Measurements from ENCODE around the gene C8G.

C8G gene

DNA sequence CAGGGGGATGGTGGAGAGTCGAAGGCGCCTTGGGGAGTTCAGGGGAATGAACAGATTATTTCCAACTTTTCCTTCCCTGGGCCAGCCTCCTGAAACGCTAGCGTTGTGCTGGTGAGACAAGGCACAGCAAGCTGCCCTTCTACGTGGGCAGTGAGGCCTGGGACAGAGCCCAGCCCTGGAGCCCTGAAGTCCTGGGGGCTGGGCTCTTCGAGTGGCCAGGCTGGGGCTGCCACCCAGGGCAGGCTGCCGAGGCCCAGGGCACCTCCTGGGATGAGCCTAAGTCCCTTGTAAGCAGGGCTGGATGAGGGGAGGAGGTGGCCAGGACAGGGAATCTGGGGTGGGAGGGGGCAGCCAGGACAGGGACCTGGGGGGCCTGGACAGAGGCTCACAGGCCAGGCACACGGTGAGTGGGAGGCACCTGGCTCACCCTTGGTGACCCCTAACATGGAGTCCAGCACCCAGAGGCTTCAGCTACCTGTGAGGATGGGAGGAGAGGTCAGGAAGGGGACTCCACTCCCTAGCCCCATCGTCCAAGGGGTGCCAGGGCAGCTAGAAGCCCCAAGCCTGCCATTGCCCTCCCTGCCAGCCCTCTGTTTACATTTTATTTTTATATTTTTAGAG is 5.7 kb downstream of the C8G start:
- H3K9ac ChIP-seq (ENCODE audit: low read depth, low read length): peak overlapping the region; percentile 58
- H3K4me3 ChIP-seq (ENCODE audit: low read depth, low read length): peak overlapping the region; percentile 62
- H3K36me3 ChIP-seq (ENCODE audit: control insufficient read depth, insufficient read depth, low read length): no peaks in the 10 kb centered on the region
- H3K9me3 ChIP-seq (ENCODE audit: control insufficient read depth, insufficient read depth, low read length): no peaks in the 10 kb centered on the region
- no peaks in the 10 kb centered on the region for H3K27me3 ChIP-seq (ENCODE audit: control insufficient read depth, insufficient read depth, low read length)
- H3K27ac ChIP-seq (ENCODE audit: low read depth, low read length): peak overlapping the region; percentile 70
- H3K4me1 ChIP-seq (ENCODE audit: control insufficient read depth, insufficient read depth, low read length): peaks cover 12% of the 10 kb centered on the region

- no peak within 1 kb of the TSS for H3K4me3 ChIP-seq (ENCODE audit: low read depth, low read length)
- no peaks in the 10 kb centered on the region for H3K27me3 ChIP-seq (ENCODE audit: control insufficient read depth, insufficient read depth, low read length)
- no peaks in the 10 kb centered on the region for H3K9me3 ChIP-seq (ENCODE audit: control insufficient read depth, insufficient read depth, low read length)
- H3K4me1 ChIP-seq (ENCODE audit: control insufficient read depth, insufficient read depth, low read length): peaks cover 12% of the 10 kb centered on the region
- H3K27ac ChIP-seq (ENCODE audit: low read depth, low read length): no peak within 1 kb of the TSS
- H3K9ac ChIP-seq (ENCODE audit: low read depth, low read length): no peak within 1 kb of the TSS
- H3K36me3 ChIP-seq (ENCODE audit: control insufficient read depth, insufficient read depth, low read length): no peaks in the 10 kb centered on the region
These were observed 6.7 kb downstream of the C8G start, which contains the start of gene LCN12 for GRCh38 chr9:136951541-136952320. LCN12 (plus strand) TSS chr9:136952273; CDS start chr9:136952328, 55 bp downstream.

DNA sequence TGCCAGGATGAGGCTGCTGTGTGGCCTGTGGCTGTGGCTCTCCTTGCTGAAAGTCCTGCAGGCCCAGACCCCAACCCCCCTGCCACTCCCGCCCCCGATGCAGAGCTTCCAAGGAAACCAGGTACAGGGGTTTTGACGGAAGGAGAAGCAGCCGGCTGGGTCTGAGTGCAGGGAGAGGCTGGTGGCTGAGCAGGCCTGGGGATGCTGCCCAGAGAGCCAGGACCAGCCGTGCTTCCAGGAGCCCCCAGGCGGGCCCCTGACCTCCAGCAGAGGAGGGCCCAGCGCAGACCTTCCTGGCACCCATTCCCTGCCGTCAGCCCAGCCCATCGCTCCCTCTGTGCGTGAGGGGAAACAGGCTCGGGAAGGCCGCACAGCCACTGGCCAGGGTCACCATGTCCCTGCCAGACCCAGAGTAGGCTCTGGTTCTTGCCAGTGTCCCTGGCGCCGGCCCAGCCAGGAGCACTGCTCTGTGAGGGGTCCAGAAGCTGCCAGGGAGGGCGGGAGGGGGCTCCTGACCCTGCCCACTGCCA is 7.3 kb downstream of the C8G start:
- no peak overlapping the region for H3K9ac ChIP-seq (ENCODE audit: low read depth, low read length)

DNA sequence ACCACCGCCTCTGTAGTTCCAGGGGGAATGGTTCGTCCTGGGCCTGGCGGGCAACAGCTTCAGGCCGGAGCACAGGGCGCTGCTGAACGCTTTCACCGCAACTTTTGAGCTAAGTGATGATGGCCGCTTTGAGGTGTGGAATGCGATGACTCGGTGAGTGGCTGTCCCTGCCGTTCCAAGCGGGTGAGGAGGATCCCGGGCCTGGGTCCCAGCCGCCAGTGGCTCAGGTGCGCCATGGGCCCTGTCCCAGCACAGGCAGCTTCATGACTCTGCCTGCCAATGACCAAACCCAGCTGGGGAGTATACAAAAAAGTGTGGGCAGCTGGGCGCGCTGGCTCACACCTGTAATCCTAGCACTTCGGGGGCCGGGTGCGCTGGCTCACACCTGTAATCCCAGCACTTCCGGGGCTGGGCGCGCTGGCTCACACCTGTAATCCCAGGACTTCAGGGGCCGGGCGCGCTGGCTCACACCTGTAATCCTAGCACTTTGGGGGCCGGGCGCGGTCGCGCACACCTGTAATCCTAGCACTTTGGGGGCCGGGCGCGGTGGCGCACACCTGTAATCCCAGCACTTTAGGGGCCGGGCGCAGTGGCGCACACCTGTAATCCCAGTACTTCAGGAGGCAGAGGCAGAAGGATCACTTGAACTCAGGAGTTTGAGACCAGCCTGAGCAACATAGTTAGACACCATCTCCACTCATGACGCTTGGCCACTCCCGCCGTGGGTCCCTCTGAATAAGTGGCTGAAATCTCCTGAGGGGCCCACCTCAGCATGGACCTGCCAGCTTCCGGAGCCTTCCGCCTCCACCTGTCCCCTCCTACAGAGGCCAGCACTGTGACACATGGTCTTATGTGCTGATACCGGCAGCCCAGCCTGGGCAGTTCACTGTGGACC is 8.1 kb downstream of the C8G start:
- no peak overlapping the region for H3K27ac ChIP-seq (ENCODE audit: low read depth, low read length)
- no peaks in the 10 kb centered on the region for H3K36me3 ChIP-seq (ENCODE audit: control insufficient read depth, insufficient read depth, low read length)
- H3K4me1 ChIP-seq (ENCODE audit: control insufficient read depth, insufficient read depth, low read length): peaks cover 7% of the 10 kb centered on the region
- no peaks in the 10 kb centered on the region for H3K9me3 ChIP-seq (ENCODE audit: control insufficient read depth, insufficient read depth, low read length)
- H3K9ac ChIP-seq (ENCODE audit: low read depth, low read length): no peak overlapping the region
- no peaks in the 10 kb centered on the region for H3K27me3 ChIP-seq (ENCODE audit: control insufficient read depth, insufficient read depth, low read length)
- H3K4me3 ChIP-seq (ENCODE audit: low read depth, low read length): no peak overlapping the region

More for the DNA sequence above, 7.3 kb downstream of the C8G start:
- peaks cover 12% of the 10 kb centered on the region for H3K4me1 ChIP-seq (ENCODE audit: control insufficient read depth, insufficient read depth, low read length)
- no peaks in the 10 kb centered on the region for H3K27me3 ChIP-seq (ENCODE audit: control insufficient read depth, insufficient read depth, low read length)
- H3K27ac ChIP-seq (ENCODE audit: low read depth, low read length): no peak overlapping the region
- no peak overlapping the region for H3K4me3 ChIP-seq (ENCODE audit: low read depth, low read length)
- H3K36me3 ChIP-seq (ENCODE audit: control insufficient read depth, insufficient read depth, low read length): no peaks in the 10 kb centered on the region
- no peaks in the 10 kb centered on the region for H3K9me3 ChIP-seq (ENCODE audit: control insufficient read depth, insufficient read depth, low read length)

GRCh38 chr9:136953771-136954269 is 8.8 kb downstream of the C8G start:
- Histone ChIP-seq H3K4me1 (ENCODE audit: control insufficient read depth, insufficient read depth, low read length) (peaks cover 7% of the 10 kb centered on the region), H3K36me3 (ENCODE audit: control insufficient read depth, insufficient read depth, low read length) (no peaks in the 10 kb centered on the region), H3K9me3 (ENCODE audit: control insufficient read depth, insufficient read depth, low read length) (no peaks in the 10 kb centered on the region), H3K4me3 (ENCODE audit: low read depth, low read length) (no peak overlapping the region), H3K27ac (ENCODE audit: low read depth, low read length) (no peak overlapping the region), H3K27me3 (ENCODE audit: control insufficient read depth, insufficient read depth, low read length) (no peaks in the 10 kb centered on the region), H3K9ac (ENCODE audit: low read depth, low read length) (no peak overlapping the region)

DNA sequence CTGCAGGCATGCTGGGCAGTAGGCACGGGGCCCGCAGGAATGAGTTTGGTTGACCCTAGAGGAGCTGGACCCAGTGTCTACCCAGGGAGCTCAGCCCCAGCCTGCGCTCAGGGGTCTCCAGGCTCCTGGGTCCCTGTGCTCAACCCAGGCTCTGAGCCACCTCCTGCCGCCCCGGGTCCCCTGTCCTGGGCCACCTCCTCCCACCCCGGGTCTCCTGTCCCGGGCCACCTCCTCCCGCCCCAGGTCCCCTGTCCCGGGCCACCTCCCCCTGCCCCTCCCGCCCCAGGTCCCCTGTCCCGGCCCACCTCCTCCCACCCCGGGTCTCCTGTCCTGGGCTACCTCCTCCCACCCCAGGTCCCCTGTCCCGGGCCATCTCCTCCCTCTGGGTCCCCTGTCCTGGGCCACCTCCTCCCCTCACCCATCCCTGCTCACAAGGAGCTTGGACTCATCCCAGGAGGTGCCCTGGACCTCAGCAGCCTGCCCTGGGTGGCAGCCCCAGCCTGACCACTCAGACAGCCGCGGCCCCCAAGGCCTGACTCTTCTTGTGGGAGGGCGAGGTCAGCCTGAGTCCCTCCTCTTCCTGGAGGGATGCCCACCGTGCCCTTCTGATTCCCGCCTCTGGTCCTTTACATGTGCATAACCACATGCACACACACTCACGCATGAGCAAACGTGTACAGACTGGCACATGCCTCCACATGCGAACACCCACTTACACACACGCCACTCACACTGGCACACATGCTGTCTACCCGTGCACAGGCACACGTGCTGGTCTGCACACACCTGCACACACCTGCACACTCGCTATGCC is 9.4 kb downstream of the C8G start:
- Histone ChIP-seq H3K4me1 (ENCODE audit: control insufficient read depth, insufficient read depth, low read length) (peaks cover 7% of the 10 kb centered on the region), H3K27me3 (ENCODE audit: control insufficient read depth, insufficient read depth, low read length) (no peaks in the 10 kb centered on the region), H3K36me3 (ENCODE audit: control insufficient read depth, insufficient read depth, low read length) (no peaks in the 10 kb centered on the region), H3K4me3 (ENCODE audit: low read depth, low read length) (no peak overlapping the region), H3K27ac (ENCODE audit: low read depth, low read length) (no peak overlapping the region), H3K9me3 (ENCODE audit: control insufficient read depth, insufficient read depth, low read length) (no peaks in the 10 kb centered on the region), H3K9ac (ENCODE audit: low read depth, low read length) (no peak overlapping the region)

DNA sequence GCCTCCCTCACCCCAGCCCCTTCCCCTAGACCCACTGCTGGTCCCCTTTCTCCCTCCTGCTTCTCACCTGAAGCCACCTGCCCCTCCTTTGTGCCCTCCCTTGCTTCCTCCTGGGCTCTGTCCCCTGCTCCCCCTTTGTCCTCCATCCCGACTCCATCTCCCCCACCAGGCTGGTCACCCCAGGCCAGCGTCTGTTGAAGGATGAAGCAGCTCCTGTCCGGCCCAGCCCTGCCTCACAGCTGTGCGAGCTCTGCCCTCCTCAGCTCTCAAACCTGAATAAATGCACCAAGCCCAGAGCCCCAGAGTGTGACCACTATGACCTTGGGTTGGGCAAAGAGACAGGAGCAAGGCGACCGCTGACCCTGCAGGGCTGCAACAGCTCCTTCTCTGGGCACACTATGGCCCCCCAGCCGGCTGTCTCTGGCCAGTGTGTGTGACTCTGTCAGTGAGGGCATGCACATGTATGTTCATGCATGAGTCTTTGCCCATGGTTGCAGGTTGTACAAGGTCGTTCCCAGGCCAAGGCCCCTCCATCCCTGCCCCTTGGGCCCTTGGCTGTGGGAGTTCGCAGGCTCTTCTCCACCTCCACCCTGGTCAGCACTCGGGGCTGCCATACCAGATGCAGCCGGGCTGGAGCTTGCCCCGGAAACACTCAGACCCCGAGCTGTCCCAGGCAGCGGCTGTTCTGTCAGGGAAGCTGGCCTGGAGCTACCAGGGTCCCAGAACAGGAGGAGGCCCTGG is 10.3 kb downstream of the C8G start:
- no peaks in the 10 kb centered on the region for H3K36me3 ChIP-seq (ENCODE audit: control insufficient read depth, insufficient read depth, low read length)
- no peaks in the 10 kb centered on the region for H3K9me3 ChIP-seq (ENCODE audit: control insufficient read depth, insufficient read depth, low read length)
- no peak overlapping the region for H3K4me3 ChIP-seq (ENCODE audit: low read depth, low read length)
- no peak overlapping the region for H3K27ac ChIP-seq (ENCODE audit: low read depth, low read length)
- peaks cover 4% of the 10 kb centered on the region for H3K4me1 ChIP-seq (ENCODE audit: control insufficient read depth, insufficient read depth, low read length)
- H3K9ac ChIP-seq (ENCODE audit: low read depth, low read length): no peak overlapping the region
- no peaks in the 10 kb centered on the region for H3K27me3 ChIP-seq (ENCODE audit: control insufficient read depth, insufficient read depth, low read length)

GRCh38 chr9:136955943-136956335 is 10.9 kb downstream of the C8G start:
- H3K27ac ChIP-seq (ENCODE audit: low read depth, low read length): no peak overlapping the region
- H3K9me3 ChIP-seq (ENCODE audit: control insufficient read depth, insufficient read depth, low read length): no peaks in the 10 kb centered on the region
- no peaks in the 10 kb centered on the region for H3K4me1 ChIP-seq (ENCODE audit: control insufficient read depth, insufficient read depth, low read length)
- no peak overlapping the region for H3K9ac ChIP-seq (ENCODE audit: low read depth, low read length)
- no peak overlapping the region for H3K4me3 ChIP-seq (ENCODE audit: low read depth, low read length)
- H3K27me3 ChIP-seq (ENCODE audit: control insufficient read depth, insufficient read depth, low read length): no peaks in the 10 kb centered on the region
- H3K36me3 ChIP-seq (ENCODE audit: control insufficient read depth, insufficient read depth, low read length): no peaks in the 10 kb centered on the region

GRCh38 chr9:136956604-136957003 is 11.6 kb downstream of the C8G start:
- Histone ChIP-seq H3K9ac (ENCODE audit: low read depth, low read length) (no peak overlapping the region), H3K36me3 (ENCODE audit: control insufficient read depth, insufficient read depth, low read length) (no peaks in the 10 kb centered on the region), H3K9me3 (ENCODE audit: control insufficient read depth, insufficient read depth, low read length) (no peaks in the 10 kb centered on the region), H3K27me3 (ENCODE audit: control insufficient read depth, insufficient read depth, low read length) (no peaks in the 10 kb centered on the region), H3K4me3 (ENCODE audit: low read depth, low read length) (no peak overlapping the region), H3K4me1 (ENCODE audit: control insufficient read depth, insufficient read depth, low read length) (no peaks in the 10 kb centered on the region), H3K27ac (ENCODE audit: low read depth, low read length) (no peak overlapping the region)
